GM23248 (cell line): Measurements from ENCODE around the gene XXYLT1. TPM values are rescaled to one million over a fixed set of nuclear protein-coding genes. Genes with fewer than 3 reads are reported as not detected.

ENCODE experiments used
- DNase-seq: peaks from one replicate; pipeline ENCODE4 v3.0.0-alpha.2; 2015
- H2AFZ ChIP-seq: fragments of 200-600 bp; sonication (generic); 2 replicates; pipeline ENCODE4 v1.6.1; 2016; ENCODE audit warnings: antibody characterized with exemption
- H3F3A ChIP-seq: fragments of 200-600 bp; sonication (generic); 2 replicates; pipeline ENCODE4 v1.6.1; 2016; ENCODE audit warnings: mild to moderate bottlenecking, antibody characterized with exemption, mixed run types; ENCODE audit not compliant: insufficient read depth
- H3K27ac ChIP-seq: fragments of 200-600 bp; sonication (generic); 2 replicates; pipeline ENCODE4 v1.5.1; 2016; ENCODE audit warnings: mild to moderate bottlenecking
- H3K27me3 ChIP-seq: fragments of 200-600 bp; sonication (generic); replicated peaks from 2 replicates; pipeline ENCODE4 v1.6.1; 2016; ENCODE audit warnings: mild to moderate bottlenecking; ENCODE audit not compliant: insufficient read depth
- H3K36me3 ChIP-seq: fragments of 200-600 bp; sonication (generic); 2 replicates; pipeline ENCODE4 v1.6.1; 2016; ENCODE audit warnings: low read depth, mild to moderate bottlenecking
- H3K4me1 ChIP-seq: fragments of 200-600 bp; sonication (generic); 2 replicates; pipeline ENCODE4 v1.6.1; 2016; ENCODE audit warnings: mild to moderate bottlenecking; ENCODE audit not compliant: insufficient read depth
- H3K4me2 ChIP-seq: fragments of 200-600 bp; sonication (generic); one replicate; pipeline ENCODE4 v1.6.1; 2016; ENCODE audit warnings: mild to moderate bottlenecking; ENCODE audit not compliant: unreplicated experiment
- H3K4me3 ChIP-seq: fragments of 200-600 bp; sonication (generic); 2 replicates; pipeline ENCODE4 v1.5.1; 2016; ENCODE audit warnings: mild to moderate bottlenecking
- H3K79me2 ChIP-seq: fragments of 200-600 bp; sonication (generic); 2 replicates; pipeline ENCODE4 v1.6.1; 2016; ENCODE audit warnings: mild to moderate bottlenecking; ENCODE audit not compliant: insufficient read depth
- H3K9ac ChIP-seq: fragments of 200-600 bp; sonication (generic); 2 replicates; pipeline ENCODE4 v1.6.1; 2016; ENCODE audit warnings: mild to moderate bottlenecking
- H3K9me2 ChIP-seq: fragments of 200-600 bp; sonication (generic); 2 replicates; pipeline ENCODE4 v1.6.1; 2016; ENCODE audit warnings: mixed run types, mild to moderate bottlenecking, moderate library complexity; ENCODE audit not compliant: insufficient read depth
- H3K9me3 ChIP-seq: fragments of 200-600 bp; sonication (generic); one replicate; pipeline ENCODE4 v1.6.1; 2017; ENCODE audit warnings: low read depth
- H4K20me1 ChIP-seq: fragments of 200-600 bp; sonication (generic); 2 replicates; pipeline ENCODE4 v1.6.0; 2016; ENCODE audit not compliant: insufficient read depth
- EZH2 ChIP-seq: fragments of 200-600 bp; sonication (generic); IDR thresholded peaks from 2 replicates; pipeline ENCODE4 v1.6.1; 2018; ENCODE audit warnings: antibody characterized with exemption, mild to moderate bottlenecking; ENCODE audit not compliant: insufficient read depth, poor library complexity, severe bottlenecking
- EZH2phosphoT487 ChIP-seq: fragments of 200-600 bp; sonication (generic); IDR thresholded peaks from 2 replicates; pipeline ENCODE4 v1.6.1; 2018; ENCODE audit warnings: antibody characterized with exemption, moderate library complexity, mild to moderate bottlenecking, low read depth; ENCODE audit not compliant: insufficient read depth
- WGBS, 2 experiments: methylation state at CpG; one replicate each; pipeline ENCODE4 v1.1.6; 2015 to 2017; ENCODE audit warnings: low lambda C conversion rate in 2 of 2, low coverage in 1 of 2; ENCODE audit errors: missing lambda C conversion rate in 2 of 2; 5-methylcytosine and 5-hydroxymethylcytosine counted together
- in situ Hi-C: fragments of 300-500 bp; cut with MboI; formaldehyde crosslinking; loops from 2 replicates; pipeline ENCODE4 v1.15.0; 2020
- polyA plus RNA-seq: library from polyadenylated mRNA; unstranded; fragments of >200 nt; fragmentation: Nextera tagmentation; extraction: Ambion mirVana; gene quantifications from 2 replicates; pipeline ENCODE4 v1.2.1, GENCODE V29; 2016
- total RNA-seq: library from RNA; depleted of rRNA; stranded (reverse); fragments of >200 nt; shearing (Covaris generic); gene quantifications from 2 replicates; pipeline ENCODE4 v1.2.3, GENCODE V29; 2014

XXYLT1 gene
- total and polyA plus RNA-seq, 2 experiments from 2014 or later, result 22.8 to 44.7 TPM

- H3F3A ChIP-seq, result peaks cover 26% of the 10 kb centered on the region
- H3K27ac ChIP-seq, result peak overlapping the region; percentile 91
- peak overlapping the region; percentile 73 for H3K9ac ChIP-seq
- H3K79me2 ChIP-seq, result peaks cover 19% of the 10 kb centered on the region
- H3K36me3 ChIP-seq, result no peaks in the 10 kb centered on the region
- peak overlapping the region; percentile 75 for H2AFZ ChIP-seq
- peaks cover 31% of the 10 kb centered on the region for H3K4me1 ChIP-seq
- TF ChIP-seq EZH2 (no peak), EZH2phosphoT487 (no peak)
- peak overlapping the region; percentile 74 for H3K4me2 ChIP-seq
- DNase-seq, result peak; percentile 10
- 74 to 75% methylated on average over 12 of the region's 12 CpGs for WGBS, 2 experiments
- no peaks in the 10 kb centered on the region for H4K20me1 ChIP-seq
- H3K9me3 ChIP-seq, result no peaks in the 10 kb centered on the region
- in situ Hi-C loops, result no loop called here
- H3K27me3 ChIP-seq, result no peaks in the 10 kb centered on the region
- H3K4me3 ChIP-seq, result peak overlapping the region; percentile 49
- H3K9me2 ChIP-seq, result no peaks in the 10 kb centered on the region
These were observed 46.6 kb downstream of the XXYLT1 start for GRCh38 chr3:195224156-195224979.

- no peak for TF ChIP-seq EZH2phosphoT487
- no peak for TF ChIP-seq EZH2
- peaks cover 26% of the 10 kb centered on the region for H3F3A ChIP-seq
- WGBS, 2 experiments, result 81 to 84% methylated on average over 15 of the region's 15 CpGs
- no peak overlapping the region for H3K4me2 ChIP-seq
- no peaks in the 10 kb centered on the region for H3K36me3 ChIP-seq
- no peak for DNase-seq
- in situ Hi-C loops, result no loop called here
- peak overlapping the region; percentile 91; the same call in 1 of the 2 replicates for H3K27ac ChIP-seq
- no peak overlapping the region for H3K9ac ChIP-seq
- H3K27me3 ChIP-seq, result no peaks in the 10 kb centered on the region
- H3K4me1 ChIP-seq, result peaks cover 31% of the 10 kb centered on the region
- H3K4me3 ChIP-seq, result no peak overlapping the region
- no peaks in the 10 kb centered on the region for H3K9me2 ChIP-seq
- H3K79me2 ChIP-seq, result peaks cover 19% of the 10 kb centered on the region
- no peaks in the 10 kb centered on the region for H3K9me3 ChIP-seq
- H2AFZ ChIP-seq, result no peak overlapping the region
- no peaks in the 10 kb centered on the region for H4K20me1 ChIP-seq
These were observed 48.9 kb downstream of the XXYLT1 start for GRCh38 chr3:195221876-195222617.

- H3K4me2 ChIP-seq, result no peak overlapping the region
- no peak overlapping the region for H3K27ac ChIP-seq
- peaks cover 26% of the 10 kb centered on the region for H3F3A ChIP-seq
- no peaks in the 10 kb centered on the region for H3K36me3 ChIP-seq
- no peaks in the 10 kb centered on the region for H3K9me3 ChIP-seq
- H3K4me3 ChIP-seq, result no peak overlapping the region
- DNase-seq, result peak; percentile 62
- no peak overlapping the region for H2AFZ ChIP-seq
- no peaks in the 10 kb centered on the region for H3K9me2 ChIP-seq
- no peaks in the 10 kb centered on the region for H4K20me1 ChIP-seq
- no peaks in the 10 kb centered on the region for H3K27me3 ChIP-seq
- TF ChIP-seq EZH2phosphoT487 (no peak), EZH2 (no peak)
- in situ Hi-C loops, result no loop called here
- H3K9ac ChIP-seq, result no peak overlapping the region
- peaks cover 19% of the 10 kb centered on the region for H3K79me2 ChIP-seq
- H3K4me1 ChIP-seq, result peaks cover 31% of the 10 kb centered on the region
- 67% methylated on average over 9 of the region's 9 CpGs for WGBS, 2 experiments
These were observed 49.7 kb downstream of the XXYLT1 start for GRCh38 chr3:195221015-195221853.
